Mesodermal cell (in vitro differentiated cells): Measurements from ENCODE around the gene MOB3C.

Source experiments
- H3K27ac ChIP-seq: 2 replicates; pipeline ENCODE4 v1.7.0; 2013; ENCODE audit warnings: mild to moderate bottlenecking, low read depth, low read length, moderate library complexity; ENCODE audit not compliant: severe bottlenecking
- H3K36me3 ChIP-seq: 2 replicates; pipeline ENCODE4 v1.7.1; 2013; ENCODE audit warnings: mild to moderate bottlenecking, low read length, moderate library complexity; ENCODE audit not compliant: control insufficient read depth, insufficient read depth
- H3K4me1 ChIP-seq: one replicate; pipeline ENCODE4 v1.7.1; 2013; ENCODE audit warnings: mild to moderate bottlenecking, low read length; ENCODE audit not compliant: insufficient read depth, control insufficient read depth, poor library complexity, severe bottlenecking
- H3K4me3 ChIP-seq: 2 replicates; pipeline ENCODE4 v1.7.0; 2013; ENCODE audit warnings: low read length, control low read depth, mild to moderate bottlenecking; ENCODE audit not compliant: insufficient read depth, poor library complexity, severe bottlenecking; ENCODE audit errors: extremely low read depth
- H3K9me3 ChIP-seq: 2 replicates; pipeline ENCODE4 v1.7.1; 2013; ENCODE audit warnings: mild to moderate bottlenecking, low read length, moderate library complexity; ENCODE audit not compliant: control insufficient read depth
- WGBS, 2 experiments: methylation state at CpG; one replicate each; pipeline ENCODE4 v1.1.5; 2013; ENCODE audit warnings: missing lambda C conversion rate in 2 of 2; ENCODE audit not compliant: insufficient coverage in 2 of 2; 5-methylcytosine and 5-hydroxymethylcytosine counted together

MOB3C gene

DNA sequence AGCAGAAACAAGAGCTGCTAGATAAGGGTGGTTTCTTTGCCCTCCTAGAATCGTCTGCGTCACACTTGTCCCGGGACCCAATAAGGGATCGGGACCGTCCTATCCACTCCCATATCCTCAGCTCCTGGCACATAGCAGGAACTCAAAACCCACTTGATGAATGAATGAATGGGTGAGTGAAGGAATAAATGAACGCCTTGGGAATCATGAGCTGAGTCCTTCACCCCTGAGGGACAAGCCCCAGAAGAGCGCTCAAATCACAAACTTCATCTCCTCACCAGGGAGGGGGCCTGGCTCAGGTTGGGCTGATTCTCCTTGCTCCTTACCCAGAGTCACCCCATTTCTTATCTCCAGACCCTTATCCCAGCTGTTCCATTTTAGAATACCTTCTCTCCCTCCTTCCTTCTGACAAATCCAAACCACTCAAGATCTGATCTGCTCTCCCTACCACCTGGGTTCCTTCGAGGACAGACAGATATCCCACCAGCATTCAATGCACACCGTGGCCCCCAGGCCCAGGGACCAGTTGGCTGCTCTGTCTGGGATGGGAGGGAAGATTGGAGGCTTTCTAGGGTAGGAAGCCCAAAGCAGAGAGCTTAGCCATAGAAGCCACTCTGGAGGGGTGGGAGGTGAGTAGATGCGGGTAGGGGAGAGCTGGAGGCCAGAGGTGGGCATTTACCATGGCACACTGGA lies 643 bp upstream of the MOB3C start:
- no peak overlapping the region for H3K27ac ChIP-seq
- 56% methylated on average over 4 of the region's 10 CpGs; no CpG with 5 or more reads in 1 of the 2 experiments for WGBS, 2 experiments
- no peaks in the 10 kb centered on the region for H3K9me3 ChIP-seq
- H3K36me3 ChIP-seq = no peaks in the 10 kb centered on the region
- H3K4me1 ChIP-seq = peaks cover 4% of the 10 kb centered on the region
- H3K4me3 ChIP-seq = peak overlapping the region; percentile 58

DNA sequence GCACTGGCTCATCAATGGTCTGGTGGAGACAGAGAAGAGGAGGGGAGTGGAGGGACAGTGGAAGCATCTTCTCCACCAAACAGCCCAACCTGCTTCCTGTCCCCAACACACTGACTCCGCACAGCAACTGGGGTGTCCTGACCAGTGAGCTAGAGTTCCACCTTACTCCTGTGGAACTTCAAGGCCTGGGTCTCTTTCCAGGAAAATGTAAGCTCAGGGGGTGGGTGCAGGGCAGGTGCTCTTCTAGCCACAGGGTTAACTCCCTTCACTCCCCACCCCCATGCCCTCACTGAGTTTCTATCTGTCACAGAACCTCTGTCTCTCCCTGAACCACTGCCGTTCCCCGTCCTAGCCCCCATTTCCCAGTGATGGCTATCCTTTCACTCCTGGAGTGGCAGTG lies 876 bp downstream of the MOB3C start:
- 76% methylated on average over 2 of the region's 3 CpGs; no CpG with 5 or more reads in 1 of the 2 experiments for WGBS, 2 experiments
- H3K4me3 ChIP-seq = peak overlapping the region; percentile 58
- no peaks in the 10 kb centered on the region for H3K9me3 ChIP-seq
- H3K36me3 ChIP-seq = no peaks in the 10 kb centered on the region
- H3K4me1 ChIP-seq = peaks cover 10% of the 10 kb centered on the region
- H3K27ac ChIP-seq = no peak overlapping the region

DNA sequence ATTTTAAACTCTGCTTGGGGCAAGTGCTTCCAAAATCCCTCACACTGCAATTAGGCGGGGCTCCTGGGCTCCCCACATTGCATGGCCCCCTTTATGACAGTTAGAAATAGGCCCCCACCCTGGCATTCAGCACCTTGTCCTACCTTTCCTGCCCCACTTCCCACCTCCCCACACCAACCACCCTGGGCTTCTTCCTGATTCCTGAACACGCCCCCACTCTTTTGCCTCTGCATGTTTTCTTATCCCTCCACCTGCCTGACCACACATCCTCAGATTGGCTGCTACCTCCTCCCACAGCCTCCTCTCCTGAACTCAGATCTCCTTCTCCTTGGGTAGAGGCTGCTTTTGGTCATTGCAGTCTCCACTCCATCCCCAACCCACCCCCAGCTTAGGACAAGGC lies 1.5 kb downstream of the MOB3C start:
- 75 to 96% methylated on average over 2 of the region's 2 CpGs for WGBS, 2 experiments
- H3K27ac ChIP-seq = no peak overlapping the region
- no peaks in the 10 kb centered on the region for H3K9me3 ChIP-seq
- H3K4me3 ChIP-seq = no peak overlapping the region
- no peaks in the 10 kb centered on the region for H3K36me3 ChIP-seq
- peaks cover 10% of the 10 kb centered on the region for H3K4me1 ChIP-seq

DNA sequence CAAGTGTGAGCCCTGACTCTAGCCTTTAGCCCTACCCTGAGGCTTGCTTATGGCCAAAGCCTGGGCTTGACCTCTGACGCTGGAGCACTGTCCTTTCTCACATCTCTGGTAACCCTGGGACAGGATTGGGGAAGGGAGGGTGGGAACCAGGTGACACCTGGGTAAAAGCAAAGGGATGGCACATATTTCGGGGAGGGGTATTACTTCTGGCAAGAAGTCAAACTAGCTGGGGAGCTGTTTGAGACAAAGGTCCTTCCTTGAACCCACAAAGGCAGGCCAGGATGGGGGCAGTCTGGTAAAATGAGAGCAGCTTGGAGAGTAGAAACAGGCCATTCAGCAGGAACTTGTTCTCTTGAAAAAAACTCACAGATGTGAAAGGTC lies 2.0 kb downstream of the MOB3C start:
- H3K4me3 ChIP-seq = no peak overlapping the region
- H3K9me3 ChIP-seq = no peaks in the 10 kb centered on the region
- peaks cover 10% of the 10 kb centered on the region for H3K4me1 ChIP-seq
- H3K36me3 ChIP-seq = no peaks in the 10 kb centered on the region
- no peak overlapping the region for H3K27ac ChIP-seq
- 82 to 83% methylated on average over 2 of the region's 2 CpGs for WGBS, 2 experiments

DNA sequence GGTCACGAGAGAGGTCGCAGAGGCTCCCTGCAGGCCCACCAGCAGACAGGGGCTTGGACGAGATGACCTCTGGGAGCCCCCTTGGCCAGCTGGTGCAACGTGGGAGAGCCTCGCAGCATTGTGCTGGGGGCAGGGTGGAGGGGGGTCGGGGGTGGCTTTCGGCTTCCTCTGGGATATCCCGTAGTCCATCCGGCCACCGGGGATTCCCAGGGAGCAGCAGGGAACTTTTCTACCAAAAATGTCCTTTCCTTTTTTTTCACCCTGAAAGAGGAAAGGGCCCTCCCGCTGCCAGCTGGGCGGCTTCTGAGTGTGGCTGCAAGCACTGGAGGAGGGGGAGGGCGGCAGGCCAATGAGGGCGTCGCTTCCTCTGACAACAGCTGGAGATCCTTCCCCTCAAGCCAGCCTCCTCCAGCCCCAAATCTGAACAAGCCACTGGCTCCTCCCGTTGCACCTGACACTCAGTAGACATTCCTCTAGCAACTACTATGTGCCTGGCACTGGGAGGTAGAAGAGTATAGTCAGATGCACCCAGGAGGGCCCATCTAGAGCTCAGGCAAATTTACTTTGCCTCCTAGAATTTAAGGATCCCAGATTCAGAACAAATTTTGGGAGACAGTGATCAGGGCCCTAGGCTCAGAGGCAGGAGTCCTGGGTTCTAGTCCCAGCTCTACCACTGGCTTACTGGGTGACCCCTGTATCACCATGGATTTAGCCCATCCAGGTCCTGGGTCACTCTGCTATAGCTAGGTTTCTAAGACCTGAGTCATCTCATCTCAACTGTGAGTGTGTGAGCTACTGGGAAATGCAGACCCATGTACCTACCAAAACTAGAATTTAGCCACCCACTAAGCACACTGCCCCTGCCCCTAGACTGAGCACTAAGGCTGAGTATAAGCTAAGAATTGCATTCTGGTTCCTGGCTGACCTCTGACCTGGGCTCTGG lies 2.7 kb downstream of the MOB3C start:
- H3K4me3 ChIP-seq = no peak overlapping the region
- 0 to 18% methylated on average over 3 to 8 of the region's 16 CpGs for WGBS, 2 experiments
- H3K4me1 ChIP-seq = peaks cover 10% of the 10 kb centered on the region
- H3K27ac ChIP-seq = no peak overlapping the region
- H3K9me3 ChIP-seq = no peaks in the 10 kb centered on the region
- H3K36me3 ChIP-seq = no peaks in the 10 kb centered on the region

DNA sequence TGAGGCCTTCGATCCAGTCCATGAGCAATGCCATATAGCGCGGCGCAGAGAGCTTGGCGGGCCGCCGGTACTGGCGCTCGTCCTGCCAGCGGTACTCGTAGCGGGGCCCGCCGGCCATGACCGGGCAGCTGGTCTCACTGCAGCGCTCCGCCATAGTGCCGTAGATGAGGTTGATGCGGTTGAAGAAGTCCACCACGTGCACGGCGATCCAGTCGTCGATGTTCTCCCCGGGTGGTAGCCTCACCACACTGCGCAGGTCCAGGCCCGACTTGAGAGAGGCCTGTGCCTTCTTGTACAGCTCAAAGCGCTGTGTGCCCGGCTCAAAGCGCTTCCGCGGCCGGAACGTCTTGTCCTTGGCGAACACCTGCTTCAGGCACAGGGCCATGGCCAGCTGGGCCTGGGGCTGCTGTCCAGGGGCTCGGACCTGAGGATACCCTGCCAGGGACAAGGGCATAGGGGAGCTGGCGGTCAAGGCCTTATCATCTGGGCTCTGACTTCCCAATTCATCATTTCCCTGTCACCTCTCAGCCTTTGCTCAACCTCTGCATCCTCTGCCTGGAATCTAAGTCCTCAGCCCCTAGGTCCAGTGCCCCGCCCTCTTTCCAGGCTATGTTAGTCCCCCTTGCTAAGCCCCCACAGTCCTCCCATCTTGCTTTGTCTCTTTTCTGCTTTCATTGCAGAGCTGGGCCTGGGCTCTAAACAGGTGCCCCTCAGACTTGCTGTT lies 3.5 kb downstream of the MOB3C start:
- H3K4me3 ChIP-seq = no peak overlapping the region
- 94 to 96% methylated on average over 28 to 38 of the region's 38 CpGs for WGBS, 2 experiments
- H3K27ac ChIP-seq = no peak overlapping the region
- no peaks in the 10 kb centered on the region for H3K9me3 ChIP-seq
- peaks cover 4% of the 10 kb centered on the region for H3K36me3 ChIP-seq
- H3K4me1 ChIP-seq = peaks cover 10% of the 10 kb centered on the region

DNA sequence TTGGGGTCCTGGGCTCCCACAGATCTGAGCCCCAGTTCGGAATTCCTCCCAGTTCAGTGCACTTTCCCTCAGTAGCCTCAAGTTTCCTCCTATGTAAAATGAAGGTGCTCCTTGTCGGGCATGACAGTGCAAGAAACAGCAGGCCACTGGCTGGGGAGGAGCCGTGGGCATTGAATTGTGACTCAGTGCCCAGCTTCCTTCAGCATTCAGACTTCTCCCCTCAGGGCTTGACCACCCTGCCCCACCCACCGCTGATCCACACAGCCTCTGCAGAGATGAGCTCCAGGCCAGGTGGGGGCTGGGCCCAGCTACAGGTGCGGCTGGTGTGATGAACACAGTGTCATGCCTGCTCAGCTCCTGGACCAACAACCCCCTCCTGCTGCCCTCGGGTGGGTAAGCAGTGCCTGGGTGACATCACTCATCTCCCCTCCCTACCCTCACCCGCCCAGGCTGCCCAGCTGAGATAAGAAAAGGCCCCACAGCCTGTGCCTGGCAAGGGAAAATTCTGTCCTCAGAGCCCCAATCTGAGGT lies 4.9 kb downstream of the MOB3C start:
- WGBS, 2 experiments = 67 to 80% methylated on average over 1 to 6 of the region's 7 CpGs
- no peak overlapping the region for H3K4me3 ChIP-seq
- no peaks in the 10 kb centered on the region for H3K9me3 ChIP-seq
- no peak overlapping the region for H3K27ac ChIP-seq
- peaks cover 6% of the 10 kb centered on the region for H3K36me3 ChIP-seq
- peaks cover 10% of the 10 kb centered on the region for H3K4me1 ChIP-seq

DNA sequence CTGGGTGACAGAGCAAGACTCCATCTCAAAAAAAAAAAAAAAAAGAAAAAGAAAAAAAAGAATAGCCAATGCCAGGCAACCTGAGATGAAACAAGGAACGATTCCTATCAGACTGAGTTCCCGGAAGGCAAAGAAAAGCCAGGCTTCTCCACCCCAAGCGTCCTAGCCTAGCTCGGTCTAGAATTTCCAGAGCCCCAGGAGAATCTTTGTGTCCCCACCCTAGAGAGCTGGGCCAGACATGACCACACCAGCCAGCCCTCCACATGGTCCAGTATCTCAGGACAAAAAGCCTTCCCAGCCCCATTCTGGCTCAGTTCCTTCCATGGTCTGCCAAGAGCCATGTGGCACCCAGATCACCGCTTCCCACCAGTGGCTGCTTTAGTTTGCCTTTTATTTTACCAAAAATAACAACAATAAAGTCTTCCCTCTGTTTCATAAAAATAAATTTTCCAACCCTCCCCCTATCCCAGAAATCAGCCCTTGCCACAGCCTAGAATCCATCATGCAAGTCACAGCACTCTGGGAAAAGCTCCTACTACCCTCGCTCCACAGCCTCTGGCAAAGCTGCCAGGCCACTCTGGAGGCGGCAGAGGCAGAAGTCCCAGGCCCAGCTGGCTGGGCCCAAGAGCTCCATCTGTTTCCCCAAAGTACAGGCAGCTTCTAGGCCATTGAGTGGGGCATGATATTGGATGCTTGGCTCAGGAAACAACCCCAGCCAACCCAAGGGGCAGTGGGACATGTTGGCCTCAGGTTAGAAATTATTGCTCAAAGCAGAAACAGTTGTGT lies 9.1 kb downstream of the MOB3C start:
- H3K9me3 ChIP-seq = no peaks in the 10 kb centered on the region
- H3K4me1 ChIP-seq = peaks cover 6% of the 10 kb centered on the region
- 95 to 100% methylated on average over 4 to 6 of the region's 7 CpGs for WGBS, 2 experiments
- no peak overlapping the region for H3K4me3 ChIP-seq
- H3K27ac ChIP-seq = no peak overlapping the region
- H3K36me3 ChIP-seq = peaks cover 6% of the 10 kb centered on the region

DNA sequence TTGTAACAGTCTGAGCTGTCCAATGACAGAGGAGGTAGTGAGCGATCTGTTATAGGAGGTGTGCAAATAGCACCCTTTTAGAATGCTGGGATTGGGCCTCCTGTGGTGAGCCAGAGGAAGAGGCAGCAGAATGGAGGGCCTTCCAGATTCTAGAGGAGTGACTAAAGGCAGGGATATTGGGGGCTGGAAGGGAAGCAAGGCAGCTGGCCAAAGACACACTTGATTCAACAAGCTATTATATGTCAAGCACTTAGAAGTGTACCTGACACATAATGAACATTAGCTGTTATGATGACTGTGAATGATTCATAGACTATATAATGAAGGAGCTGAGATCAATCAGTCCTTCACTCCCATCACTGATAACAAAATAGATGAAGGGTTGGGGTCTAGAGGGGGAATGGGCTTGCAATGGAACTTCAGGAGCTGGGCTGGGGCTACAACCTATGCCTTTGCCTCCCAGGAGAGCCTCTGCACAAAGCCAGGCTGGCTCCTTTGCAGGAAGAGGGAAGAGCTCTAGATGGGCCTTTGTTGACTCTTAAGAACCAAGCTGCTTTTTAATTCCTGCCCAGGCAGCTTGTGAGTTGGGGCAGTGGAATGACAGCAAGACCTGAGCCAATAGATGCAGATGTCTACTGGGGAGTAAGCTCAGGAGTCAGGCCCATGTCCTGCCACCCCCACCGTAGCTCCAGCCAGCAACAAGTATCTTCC lies 10.2 kb downstream of the MOB3C start:
- Histone ChIP-seq H3K4me3 (no peak overlapping the region), H3K4me1 (peaks cover 3% of the 10 kb centered on the region), H3K9me3 (no peaks in the 10 kb centered on the region), H3K27ac (no peak overlapping the region), H3K36me3 (peaks cover 6% of the 10 kb centered on the region)
- 100% methylated on average over 1 of the region's 2 CpGs for WGBS, 2 experiments
